HL-60 (cell line): ENCODE data around the gene MGARP.

Source experiments
- DNase-seq, 2 experiments: peaks; one replicate each; pipeline ENCODE4 v3.0.0-alpha.2; 2010 to 2020; ENCODE audit warnings: low read depth in 1 of 2, low spot score in 1 of 2
- H3K27ac ChIP-seq: fragments of 250-450 bp; sonication (Bioruptor Pico); replicated peaks from 2 replicates; pipeline ENCODE4 v1.5.1; 2020; ENCODE audit warnings: mild to moderate bottlenecking, moderate library complexity
- H3K27me3 ChIP-seq: fragments of 250-450 bp; sonication (Bioruptor Pico); 2 replicates; pipeline ENCODE4 v1.5.1; 2021; ENCODE audit warnings: mild to moderate bottlenecking, moderate library complexity; ENCODE audit not compliant: insufficient read depth, poor library complexity, severe bottlenecking
- H3K4me3 ChIP-seq: replicated peaks from 2 replicates; pipeline ENCODE4 v1.5.1; 2011; ENCODE audit warnings: mild to moderate bottlenecking, control low read depth, low read length; ENCODE audit not compliant: insufficient read depth
- GABPA ChIP-seq: IDR thresholded peaks from 2 replicates; pipeline ENCODE4 v1.6.1; 2012; ENCODE audit warnings: low read depth
- POLR2AphosphoS5 ChIP-seq: IDR thresholded peaks from 2 replicates; pipeline ENCODE4 v1.6.1; 2012; ENCODE audit warnings: low read depth
- SPI1 ChIP-seq: IDR thresholded peaks from 2 replicates; pipeline ENCODE4 v1.6.1; 2012; ENCODE audit warnings: low read depth, mild to moderate bottlenecking, borderline replicate concordance
- TF ChIP-seq, protein P1 (sequence below): IDR thresholded peaks from one replicate; pipeline ENCODE4 v1.5.1; 2011; ENCODE audit warnings: low read length, control low read depth, inconsistent platforms; ENCODE audit not compliant: insufficient read depth
- TF ChIP-seq, protein P2 (sequence below): IDR thresholded peaks from 2 replicates; pipeline ENCODE4 v1.6.1; 2012; ENCODE audit warnings: low read depth; ENCODE audit not compliant: insufficient replicate concordance

Gene MGARP

DNA sequence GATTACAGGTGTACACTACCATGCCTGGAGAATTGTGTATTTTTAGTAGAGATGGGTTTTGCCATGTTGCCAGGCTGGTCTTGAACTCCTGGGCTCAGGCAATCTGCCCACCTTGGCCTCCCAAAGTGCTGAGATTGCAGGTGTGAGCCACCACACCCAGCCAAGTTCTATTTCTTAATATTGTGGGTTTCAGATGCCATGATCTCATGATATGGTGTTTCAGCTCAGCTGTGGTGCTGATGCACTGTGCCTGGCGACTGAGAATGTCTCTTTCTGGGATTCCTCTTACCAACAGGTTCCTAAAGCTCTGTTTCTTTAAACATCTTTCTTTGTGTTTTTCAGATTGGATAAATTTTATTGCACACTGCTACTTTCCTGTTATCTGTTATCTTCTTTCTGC lies 39.5 kb upstream of the MGARP start:
- Histone ChIP-seq H3K27me3 (no peaks in the 10 kb centered on the region), H3K4me3 (no peak overlapping the region), H3K27ac (no peak overlapping the region)
- DNase-seq = no peak
- TF ChIP-seq SPI1 = no peak
- no peak for TF ChIP-seq POLR2AphosphoS5
- TF ChIP-seq, protein P1, sequence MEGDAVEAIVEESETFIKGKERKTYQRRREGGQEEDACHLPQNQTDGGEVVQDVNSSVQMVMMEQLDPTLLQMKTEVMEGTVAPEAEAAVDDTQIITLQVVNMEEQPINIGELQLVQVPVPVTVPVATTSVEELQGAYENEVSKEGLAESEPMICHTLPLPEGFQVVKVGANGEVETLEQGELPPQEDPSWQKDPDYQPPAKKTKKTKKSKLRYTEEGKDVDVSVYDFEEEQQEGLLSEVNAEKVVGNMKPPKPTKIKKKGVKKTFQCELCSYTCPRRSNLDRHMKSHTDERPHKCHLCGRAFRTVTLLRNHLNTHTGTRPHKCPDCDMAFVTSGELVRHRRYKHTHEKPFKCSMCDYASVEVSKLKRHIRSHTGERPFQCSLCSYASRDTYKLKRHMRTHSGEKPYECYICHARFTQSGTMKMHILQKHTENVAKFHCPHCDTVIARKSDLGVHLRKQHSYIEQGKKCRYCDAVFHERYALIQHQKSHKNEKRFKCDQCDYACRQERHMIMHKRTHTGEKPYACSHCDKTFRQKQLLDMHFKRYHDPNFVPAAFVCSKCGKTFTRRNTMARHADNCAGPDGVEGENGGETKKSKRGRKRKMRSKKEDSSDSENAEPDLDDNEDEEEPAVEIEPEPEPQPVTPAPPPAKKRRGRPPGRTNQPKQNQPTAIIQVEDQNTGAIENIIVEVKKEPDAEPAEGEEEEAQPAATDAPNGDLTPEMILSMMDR = no peak
- no peak for TF ChIP-seq GABPA
- TF ChIP-seq, protein P2, sequence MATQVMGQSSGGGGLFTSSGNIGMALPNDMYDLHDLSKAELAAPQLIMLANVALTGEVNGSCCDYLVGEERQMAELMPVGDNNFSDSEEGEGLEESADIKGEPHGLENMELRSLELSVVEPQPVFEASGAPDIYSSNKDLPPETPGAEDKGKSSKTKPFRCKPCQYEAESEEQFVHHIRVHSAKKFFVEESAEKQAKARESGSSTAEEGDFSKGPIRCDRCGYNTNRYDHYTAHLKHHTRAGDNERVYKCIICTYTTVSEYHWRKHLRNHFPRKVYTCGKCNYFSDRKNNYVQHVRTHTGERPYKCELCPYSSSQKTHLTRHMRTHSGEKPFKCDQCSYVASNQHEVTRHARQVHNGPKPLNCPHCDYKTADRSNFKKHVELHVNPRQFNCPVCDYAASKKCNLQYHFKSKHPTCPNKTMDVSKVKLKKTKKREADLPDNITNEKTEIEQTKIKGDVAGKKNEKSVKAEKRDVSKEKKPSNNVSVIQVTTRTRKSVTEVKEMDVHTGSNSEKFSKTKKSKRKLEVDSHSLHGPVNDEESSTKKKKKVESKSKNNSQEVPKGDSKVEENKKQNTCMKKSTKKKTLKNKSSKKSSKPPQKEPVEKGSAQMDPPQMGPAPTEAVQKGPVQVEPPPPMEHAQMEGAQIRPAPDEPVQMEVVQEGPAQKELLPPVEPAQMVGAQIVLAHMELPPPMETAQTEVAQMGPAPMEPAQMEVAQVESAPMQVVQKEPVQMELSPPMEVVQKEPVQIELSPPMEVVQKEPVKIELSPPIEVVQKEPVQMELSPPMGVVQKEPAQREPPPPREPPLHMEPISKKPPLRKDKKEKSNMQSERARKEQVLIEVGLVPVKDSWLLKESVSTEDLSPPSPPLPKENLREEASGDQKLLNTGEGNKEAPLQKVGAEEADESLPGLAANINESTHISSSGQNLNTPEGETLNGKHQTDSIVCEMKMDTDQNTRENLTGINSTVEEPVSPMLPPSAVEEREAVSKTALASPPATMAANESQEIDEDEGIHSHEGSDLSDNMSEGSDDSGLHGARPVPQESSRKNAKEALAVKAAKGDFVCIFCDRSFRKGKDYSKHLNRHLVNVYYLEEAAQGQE = no peak

DNA sequence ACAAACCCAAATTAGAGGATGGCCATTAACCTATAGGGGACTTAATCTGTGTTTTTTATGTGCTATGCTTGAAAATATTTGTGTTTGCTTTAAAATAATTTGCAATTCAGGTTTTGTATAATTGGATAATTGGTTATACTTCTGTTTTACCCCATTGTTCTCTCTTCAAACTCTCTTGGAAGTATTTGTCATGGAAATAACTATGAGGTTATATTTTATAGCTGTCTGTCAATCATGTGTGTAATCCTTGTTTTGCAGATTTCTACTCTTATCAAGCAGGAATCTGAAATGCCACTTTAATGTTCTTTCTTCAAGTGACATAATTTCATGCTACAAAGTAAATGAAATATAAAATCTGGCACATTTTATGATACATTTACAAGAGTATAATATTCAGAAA lies 37.6 kb upstream of the MGARP start:
- no peak for DNase-seq
- Histone ChIP-seq H3K27ac (no peak overlapping the region), H3K27me3 (no peaks in the 10 kb centered on the region), H3K4me3 (no peak overlapping the region)
- TF ChIP-seq SPI1 (no peak), POLR2AphosphoS5 (no peak), GABPA (no peak)
- TF ChIP-seq, protein P2 = no peak
- TF ChIP-seq, protein P1 = no peak

DNA sequence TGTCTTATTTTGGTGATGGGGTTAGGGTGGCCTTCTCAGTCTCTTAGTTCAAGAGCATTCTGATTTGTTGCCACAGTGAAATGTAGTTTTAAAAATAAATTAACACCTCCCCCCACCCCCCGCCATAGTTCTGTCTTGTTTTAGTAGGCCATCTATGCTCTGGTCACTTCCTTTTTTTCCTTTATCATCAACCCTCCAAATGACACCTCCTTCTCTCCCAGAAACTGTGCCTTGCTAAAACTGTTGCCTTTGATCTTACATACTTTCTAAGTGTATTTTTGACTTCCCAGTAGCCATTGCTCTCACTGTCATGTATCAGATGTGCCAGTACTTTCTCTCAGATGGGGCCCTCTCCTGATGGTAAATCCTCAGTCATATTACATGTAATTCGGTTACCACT lies 36.7 kb upstream of the MGARP start:
- H3K27ac ChIP-seq = no peak overlapping the region
- no peaks in the 10 kb centered on the region for H3K27me3 ChIP-seq
- TF ChIP-seq SPI1 (peak; percentile 85), POLR2AphosphoS5 (no peak)
- no peak for DNase-seq
- no peak overlapping the region for H3K4me3 ChIP-seq

DNA sequence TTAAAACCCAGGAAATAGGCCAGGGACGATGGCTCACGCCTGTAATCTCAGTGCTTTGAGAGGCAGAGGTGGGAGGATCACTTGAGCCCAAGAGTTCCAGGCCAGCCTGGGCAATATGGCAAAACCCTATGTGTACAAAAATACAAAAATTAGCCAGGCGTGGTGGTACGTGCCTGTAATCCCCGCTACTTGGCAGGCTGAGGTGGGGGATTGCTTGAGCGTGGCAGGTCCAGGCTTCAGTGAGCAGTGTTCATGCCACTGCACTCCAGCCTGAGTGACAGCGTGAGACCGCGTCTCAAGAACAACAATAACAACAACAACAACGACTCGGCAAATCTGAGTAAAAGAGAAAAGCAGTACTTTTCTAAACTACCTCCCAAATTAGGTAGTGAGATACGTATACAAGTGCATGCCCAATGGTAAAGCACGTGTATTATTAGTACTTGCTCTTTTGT lies 35.2 kb upstream of the MGARP start:
- DNase-seq = no peak
- TF ChIP-seq, protein P1 = no peak
- no peak for TF ChIP-seq POLR2AphosphoS5
- no peak for TF ChIP-seq SPI1
- TF ChIP-seq, protein P2 = no peak
- TF ChIP-seq GABPA = no peak
- no peak overlapping the region for H3K27ac ChIP-seq
- no peaks in the 10 kb centered on the region for H3K27me3 ChIP-seq
- no peak overlapping the region for H3K4me3 ChIP-seq
